HG02870 (cell line): ENCODE results near the gene HOXD11.

Source experiments
- ATAC-seq: cut with Tn5 transposase; IDR thresholded peaks from one replicate; pipeline ENCODE4 v1.9.1; 2021; ENCODE audit warnings: mild to moderate bottlenecking, moderate library complexity; ENCODE audit not compliant: unreplicated experiment

The HOXD11 gene

DNA sequence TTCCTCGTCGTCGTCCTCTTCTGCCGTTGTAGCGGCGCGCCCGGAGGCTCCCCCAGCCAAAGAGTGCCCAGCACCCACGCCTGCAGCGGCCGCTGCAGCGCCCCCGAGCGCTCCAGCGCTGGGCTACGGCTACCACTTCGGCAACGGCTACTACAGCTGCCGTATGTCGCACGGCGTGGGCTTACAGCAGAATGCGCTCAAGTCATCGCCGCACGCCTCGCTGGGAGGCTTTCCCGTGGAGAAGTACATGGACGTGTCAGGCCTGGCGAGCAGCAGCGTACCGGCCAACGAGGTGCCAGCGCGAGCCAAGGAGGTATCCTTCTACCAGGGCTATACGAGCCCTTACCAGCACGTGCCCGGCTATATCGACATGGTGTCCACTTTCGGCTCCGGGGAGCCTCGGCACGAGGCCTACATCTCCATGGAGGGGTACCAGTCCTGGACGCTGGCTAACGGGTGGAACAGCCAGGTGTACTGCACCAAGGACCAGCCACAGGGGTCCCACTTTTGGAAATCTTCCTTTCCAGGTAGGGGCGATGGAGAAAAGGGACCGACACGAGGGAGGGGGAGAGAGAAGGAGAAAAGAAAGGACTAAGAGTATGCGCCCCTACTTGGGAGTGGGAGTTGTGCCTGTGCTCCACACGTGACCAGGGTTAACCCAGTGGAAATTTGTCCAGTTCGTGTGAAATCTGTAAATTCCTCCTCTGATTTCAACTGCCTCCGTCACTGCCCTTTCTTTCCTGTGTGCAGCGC is 13.8 kb upstream of the HOXD11 start:
- ATAC-seq, result no peak

GRCh38 chr2:176093898-176094249 is 13.2 kb upstream of the HOXD11 start:
- no peak for ATAC-seq

DNA sequence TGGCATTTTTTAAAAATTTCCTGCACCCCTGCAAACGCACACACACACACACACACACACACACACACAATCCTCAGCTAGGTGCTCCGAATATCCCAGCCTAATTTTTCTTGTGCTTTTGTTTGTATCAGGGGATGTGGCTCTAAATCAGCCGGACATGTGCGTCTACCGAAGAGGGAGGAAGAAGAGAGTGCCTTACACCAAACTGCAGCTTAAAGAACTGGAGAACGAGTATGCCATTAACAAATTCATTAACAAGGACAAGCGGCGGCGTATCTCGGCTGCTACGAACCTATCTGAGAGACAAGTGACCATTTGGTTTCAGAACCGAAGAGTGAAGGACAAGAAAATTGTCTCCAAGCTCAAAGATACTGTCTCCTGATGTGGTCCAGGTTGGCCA is 12.7 kb upstream of the HOXD11 start:
- ATAC-seq, result no peak

GRCh38 chr2:176095421-176095820 is 11.7 kb upstream of the HOXD11 start:
- no peak for ATAC-seq

DNA sequence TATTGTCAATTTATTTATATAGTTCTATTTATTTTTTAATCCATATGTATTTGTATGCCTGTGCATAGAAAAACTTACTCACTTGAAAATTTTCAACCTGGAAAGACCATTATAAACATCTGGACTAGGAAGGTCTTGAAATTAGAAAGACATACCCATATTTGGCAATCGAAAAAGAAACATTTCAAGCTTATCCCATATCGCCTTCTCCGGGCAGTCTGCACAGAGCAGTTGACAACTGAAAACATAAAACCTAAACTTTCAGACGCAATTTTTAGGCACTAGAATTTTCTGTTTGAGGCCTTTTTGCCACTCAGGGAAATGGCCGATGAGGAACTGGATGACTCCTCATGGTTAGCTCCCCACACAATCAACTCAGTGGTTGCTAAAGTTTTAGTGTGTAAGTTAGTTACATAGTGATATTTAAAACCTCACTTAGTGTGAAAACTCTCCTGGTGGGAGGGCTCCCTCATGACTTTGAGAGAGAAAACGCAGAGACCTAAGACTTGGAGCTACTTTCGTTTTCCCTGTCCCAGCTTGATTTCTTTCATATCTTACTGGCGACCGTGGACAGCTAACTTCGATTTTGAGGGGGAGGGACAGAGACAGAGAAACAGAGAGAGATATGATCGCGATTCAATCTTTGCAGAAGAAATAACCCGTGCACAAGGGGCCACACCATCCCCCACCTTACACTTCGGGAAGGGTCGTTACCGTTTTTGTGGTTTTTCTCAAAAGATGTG is 10.7 kb upstream of the HOXD11 start:
- no peak for ATAC-seq

DNA sequence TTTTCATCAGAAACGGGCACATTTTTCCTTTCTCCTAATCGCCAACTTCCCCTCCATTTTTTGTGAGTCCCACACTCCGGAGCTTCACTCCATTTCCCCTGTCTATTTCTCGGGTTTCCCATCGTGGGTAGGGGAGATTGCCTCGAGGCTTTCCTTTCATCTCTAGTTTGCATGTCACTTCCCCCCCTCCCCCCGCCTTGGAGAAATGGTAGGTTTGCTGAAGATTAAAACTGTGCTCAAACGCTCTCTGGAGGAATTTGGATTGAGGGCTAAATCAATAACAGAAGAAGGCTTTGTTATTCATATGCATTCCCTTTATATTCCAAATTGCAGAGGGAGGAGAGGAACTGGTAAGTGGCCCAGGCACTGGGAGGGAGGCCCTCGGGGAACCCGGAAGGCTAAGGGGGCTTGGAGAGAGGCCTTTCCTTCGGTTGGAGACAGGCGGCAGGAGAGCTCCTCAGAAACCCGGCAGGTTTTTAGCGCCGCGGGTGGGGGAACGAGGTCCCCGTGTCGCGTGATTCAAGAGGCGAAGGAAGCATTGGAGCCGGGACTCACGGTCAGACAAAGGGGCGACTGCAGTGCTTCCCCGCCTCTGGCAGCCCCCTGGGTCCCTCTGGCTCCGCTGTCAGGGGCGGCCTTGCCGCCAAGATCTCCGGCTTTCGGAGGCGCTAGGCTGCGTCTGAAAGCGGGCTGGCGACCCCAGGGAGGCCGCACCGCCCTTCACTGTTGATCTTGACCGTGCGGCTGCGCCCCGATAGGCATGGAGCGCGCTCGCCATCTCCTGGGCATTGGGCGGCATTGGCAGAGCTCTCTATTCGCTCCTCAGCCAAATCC is 9.9 kb upstream of the HOXD11 start:
- ATAC-seq, result peak; percentile 81

DNA sequence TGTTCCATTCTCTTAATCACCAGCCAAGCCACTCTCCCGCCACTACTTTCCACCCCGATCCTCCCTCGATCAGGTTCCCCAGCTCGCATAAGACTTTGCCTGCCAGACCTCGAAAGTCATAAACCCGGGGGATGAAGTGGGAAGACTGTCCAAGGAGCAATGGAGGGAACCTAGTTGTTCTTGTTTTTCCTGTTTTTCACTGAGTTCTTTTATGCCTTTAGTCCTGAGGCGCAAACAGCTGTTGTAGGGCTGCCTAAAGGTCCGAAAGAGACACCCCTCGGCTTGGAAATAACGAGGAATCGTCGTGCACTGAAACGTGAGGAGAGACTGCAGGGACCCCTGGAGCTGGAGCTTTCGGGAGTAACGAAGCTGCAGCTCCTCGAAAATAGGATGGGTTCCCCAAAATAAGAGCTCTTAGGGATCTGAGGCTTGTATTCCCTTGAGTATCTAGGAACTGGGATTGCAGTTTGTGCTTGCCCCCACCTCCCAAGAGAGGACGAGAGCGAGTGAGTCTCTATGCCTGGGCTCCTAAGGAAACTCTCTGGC is 9.2 kb upstream of the HOXD11 start:
- ATAC-seq, result no peak

DNA sequence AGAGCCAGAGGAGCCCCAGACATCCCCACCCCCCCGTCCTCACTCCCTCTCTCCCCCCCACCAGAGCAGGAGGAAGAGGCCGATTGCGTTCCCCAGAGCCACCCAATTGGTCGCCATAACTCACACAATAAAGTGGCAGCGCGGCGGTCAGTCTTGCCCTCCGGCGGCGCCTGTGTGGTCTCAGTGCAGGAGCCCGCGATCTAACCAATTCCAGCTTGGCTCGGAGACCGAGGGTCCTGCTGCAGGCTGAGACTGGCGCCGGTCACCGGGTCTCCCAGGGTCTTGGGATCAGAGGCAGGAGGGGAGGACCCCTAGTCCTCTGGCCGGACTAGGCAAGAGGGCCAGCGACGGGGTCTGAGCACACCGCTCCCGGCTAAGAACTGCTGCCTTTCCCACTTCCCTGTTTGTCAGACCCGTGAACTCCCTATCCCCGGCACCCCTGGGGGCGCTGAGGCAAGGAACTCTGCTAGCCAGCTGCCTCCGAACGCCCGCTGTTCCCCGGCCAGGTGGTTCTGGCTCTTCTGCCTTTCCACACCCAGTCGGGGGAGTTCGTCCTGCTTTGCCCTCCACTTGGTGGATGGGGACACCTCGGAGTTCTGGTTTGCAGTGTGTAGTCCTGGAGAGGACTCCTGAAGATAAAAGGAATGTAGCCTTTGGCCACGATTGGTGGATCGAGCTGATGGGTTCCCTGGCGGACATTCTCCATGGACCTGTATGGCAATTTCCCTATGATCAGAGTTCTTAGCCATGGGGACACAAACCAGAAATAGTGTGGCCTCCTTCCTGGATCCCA is 8.5 kb upstream of the HOXD11 start:
- ATAC-seq, result no peak

DNA sequence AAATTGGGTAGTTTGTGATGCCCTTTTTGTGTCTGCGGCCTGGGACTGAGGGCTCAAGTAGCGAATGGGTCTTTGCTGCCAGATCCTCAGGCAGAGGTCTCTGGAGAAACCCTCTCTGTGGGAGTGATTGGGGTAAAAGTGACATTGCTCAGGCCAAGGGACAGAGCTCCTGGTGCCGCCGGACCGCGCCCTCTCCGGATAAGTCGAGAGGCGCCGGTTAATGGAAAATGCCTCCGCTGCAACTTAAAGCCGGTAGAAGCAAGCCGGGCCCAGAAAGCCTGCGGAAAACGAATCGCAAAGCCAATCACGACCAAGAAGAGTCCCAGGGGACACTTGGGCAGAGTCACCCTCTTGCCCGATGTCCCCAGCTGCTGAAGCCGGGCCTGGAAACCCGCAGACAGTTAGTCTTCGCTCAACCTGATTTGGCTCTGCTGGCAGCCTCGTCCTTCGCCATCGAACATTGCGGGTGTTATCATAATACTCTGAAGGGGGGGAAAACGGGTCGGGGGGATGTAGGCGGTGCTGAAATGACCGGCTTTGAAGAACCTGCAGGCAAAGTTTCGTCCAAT is 7.8 kb upstream of the HOXD11 start:
- ATAC-seq, result no peak

GRCh38 chr2:176099728-176100546 is 7.1 kb upstream of the HOXD11 start, which contains the start of gene HOXD12:
TSS of gene HOXD12 (plus strand) at chr2:176099795. CDS start at chr2:176099802, 7 bp downstream.
- ATAC-seq, result no peak

DNA sequence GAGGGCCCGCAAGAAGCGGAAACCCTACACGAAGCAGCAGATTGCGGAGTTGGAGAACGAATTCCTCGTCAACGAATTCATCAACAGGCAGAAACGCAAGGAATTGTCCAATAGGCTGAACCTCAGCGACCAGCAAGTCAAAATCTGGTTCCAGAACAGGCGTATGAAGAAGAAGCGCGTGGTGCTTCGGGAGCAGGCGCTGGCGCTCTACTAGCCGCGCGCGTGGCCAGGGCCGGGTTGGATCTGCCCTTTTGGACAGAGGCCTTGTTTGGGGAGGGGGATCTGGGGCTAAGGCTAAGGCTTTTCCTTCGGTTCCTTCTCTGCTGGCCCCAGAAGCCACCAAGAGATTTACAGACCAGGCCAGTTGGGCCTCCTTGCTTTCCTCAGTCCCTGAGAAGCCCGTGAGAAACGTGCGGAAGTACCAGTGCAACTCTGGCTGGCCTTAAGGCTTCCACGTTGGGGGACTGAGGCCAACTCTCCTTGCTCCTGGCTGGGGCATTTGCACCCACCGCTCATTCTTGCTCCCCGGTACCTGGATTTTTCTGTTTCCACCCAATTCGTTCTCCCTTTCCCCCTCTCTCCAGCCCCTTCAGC is 6.4 kb upstream of the HOXD11 start:
- ATAC-seq, result no peak

DNA sequence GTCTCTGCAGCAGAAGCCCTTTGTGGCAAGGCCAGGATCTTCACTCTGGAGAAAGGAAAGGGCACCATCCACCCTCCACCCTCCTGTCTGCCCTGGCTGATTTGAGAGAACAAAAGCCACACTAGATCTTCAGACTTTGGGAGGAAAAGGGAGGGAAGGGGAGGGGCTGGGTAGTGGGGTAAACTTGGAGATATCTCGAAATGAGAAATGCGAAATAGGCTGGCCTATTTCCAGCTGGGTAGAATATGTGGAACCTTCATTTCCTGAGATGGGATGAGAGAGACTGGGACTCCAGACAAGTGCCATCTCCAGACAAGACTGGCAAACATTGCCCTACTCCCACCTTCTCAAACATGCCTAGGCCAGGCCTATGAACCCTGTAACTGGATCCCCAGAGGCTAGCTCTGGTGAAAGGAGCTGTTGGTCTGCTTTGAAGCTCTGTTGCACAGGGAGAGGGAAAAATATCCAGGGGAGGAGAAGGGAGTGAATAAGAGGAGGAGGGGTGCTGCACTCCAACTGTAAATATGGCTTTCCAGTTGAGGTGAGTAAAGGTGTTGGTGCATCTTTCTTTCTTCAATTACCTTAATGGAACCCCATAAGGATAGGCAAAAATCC is 5.8 kb upstream of the HOXD11 start:
- no peak for ATAC-seq

DNA sequence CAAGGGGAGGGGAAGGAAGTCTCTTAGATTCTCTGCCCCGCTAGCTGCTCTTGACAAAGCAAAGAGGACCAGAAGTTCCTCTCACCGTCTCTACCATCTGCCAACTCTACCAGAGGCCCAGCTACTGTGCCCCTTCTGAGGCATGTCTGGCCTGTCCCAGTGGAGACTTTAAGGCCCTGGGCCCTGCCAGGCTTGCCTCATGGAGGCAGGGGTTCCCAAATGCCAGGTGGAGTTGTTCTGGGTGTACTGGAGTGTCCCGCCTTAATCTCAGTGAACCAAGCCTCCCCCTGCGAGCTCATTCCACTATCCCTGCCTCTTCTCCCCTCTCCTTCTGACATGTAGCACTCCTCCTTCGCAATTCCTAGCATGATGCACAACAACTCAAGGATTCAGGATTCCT is 5.2 kb upstream of the HOXD11 start:
- no peak for ATAC-seq

DNA sequence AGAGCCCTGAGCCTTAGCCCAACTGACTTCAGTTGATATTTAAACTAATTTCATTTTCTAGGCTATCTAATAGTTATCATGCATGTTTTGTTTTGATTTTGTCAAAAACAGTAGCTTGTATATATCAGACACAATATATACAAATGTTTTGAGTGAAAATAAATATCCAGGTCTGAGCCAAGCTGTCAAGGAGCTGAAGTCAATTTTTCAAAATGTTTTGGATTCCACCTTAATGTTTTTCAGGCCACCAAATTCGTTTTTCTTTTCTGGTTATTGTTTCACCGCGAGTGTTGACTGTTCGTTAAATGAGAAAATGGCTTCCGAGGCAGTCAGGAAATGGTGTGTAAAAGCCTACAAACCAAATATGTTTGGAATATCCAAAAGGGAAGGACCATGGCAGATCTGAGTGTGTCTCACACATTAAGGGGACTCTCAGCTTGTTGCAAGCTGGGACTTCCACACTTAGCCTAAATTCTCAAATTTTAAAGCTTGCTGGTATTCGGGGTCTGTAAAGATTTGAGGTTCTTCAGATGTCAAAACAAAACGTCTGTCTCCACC is 4.7 kb upstream of the HOXD11 start:
- ATAC-seq, result no peak

DNA sequence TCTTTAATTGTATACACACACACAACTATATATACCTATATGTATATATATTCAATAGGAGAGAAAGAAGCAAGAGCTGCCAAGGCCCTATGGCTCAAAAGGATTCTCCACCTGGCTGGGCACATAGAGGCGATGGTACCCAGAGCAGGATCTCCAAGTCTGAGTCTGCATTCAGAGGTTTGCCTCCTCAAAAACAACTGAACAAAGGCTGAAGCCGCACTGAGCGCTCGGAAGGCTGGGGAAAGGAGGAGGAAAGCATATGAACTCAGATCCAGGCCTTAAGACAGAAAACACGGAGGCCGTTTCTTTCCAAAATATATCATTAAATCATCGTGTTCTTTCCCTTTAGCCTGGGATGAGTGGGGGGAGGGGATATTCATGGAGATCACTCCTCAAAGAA is 3.9 kb upstream of the HOXD11 start:
- no peak for ATAC-seq

DNA sequence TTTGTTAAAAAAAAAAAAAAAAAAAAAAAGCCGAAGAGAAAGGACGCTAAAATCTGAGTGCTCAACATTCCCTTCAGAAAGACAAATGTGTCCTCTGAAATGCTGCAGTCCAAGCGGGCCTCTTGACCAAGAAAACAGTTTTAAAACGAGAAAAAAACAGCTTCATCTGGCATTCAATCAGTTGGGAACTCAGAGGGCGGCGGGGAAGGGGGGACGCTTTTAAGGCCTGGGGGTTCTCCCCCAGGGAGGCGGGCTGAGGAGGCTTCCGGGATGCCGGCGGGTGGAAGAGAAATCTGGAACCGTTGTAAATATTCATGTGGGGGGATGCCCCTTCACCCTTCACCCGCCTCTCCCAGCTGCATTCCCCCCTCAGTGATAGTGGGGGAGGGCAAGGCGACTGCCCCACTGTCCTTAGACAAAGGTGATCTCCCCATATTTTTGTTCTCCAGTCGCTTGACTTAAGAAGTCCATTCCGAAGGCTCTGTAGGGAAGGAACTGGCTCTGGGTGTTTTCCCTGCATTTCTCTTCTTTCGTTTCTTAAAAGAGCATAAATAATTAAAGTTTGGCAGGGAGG is 3.3 kb upstream of the HOXD11 start:
- no peak for ATAC-seq

- ATAC-seq, result no peak
Observed at GRCh38 chr2:176104316-176105077, 2.6 kb upstream of the HOXD11 start.
